GM12891 (cell line): ENCODE results near the gene DCT.

Experiments used
- POLR2A ChIP-seq: IDR thresholded peaks from 2 replicates; pipeline ENCODE4 v1.6.1; 2011; ENCODE audit warnings: low read depth, low read length, control low read depth
- TAF1 ChIP-seq: IDR thresholded peaks from 2 replicates; pipeline ENCODE4 v1.6.1; 2011; ENCODE audit warnings: low read depth, low read length, control low read depth

DNA sequence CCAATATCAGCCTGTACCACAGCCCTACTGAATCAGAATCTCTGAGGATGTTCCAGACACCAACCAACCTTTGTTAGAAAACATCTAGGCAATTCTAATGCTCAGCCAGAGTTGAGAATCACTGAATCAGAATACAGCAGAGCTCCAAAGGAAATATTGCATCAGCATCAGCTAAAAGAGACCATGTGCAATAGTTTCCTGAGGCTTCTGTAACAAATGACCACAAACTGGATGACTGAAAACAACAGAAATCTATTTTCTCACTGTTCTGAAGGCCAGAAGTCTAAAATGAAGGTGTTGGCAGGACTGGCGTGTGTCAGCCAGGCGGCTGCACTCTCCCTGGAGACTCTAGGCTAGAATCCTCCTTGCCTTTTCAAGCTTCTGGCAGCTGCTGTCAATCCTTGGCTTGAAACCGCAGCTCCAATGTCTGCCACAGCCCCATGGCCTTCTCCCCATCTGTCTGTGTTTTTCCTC, 1.2 kb upstream of the DCT start:
- TF ChIP-seq POLR2A (no peak), TAF1 (no peak)
